SK-N-SH (cell line): Measurements from ENCODE around the gene CHSY1. TPM values are rescaled to one million over a fixed set of nuclear protein-coding genes. Genes with fewer than 3 reads are reported as not detected.

ENCODE experiments used
- CTCF ChIA-PET: fragments of 300-600, 350-600 bp; formaldehyde crosslinking; extraction: SDS; loops from one replicate; lab custom pipeline; 2021; lab: Yijun Ruan, JAX
- POLR2A ChIA-PET: fragments of 350-600 bp; sonication (Branson Sonifier 250); formaldehyde crosslinking; extraction: SDS; loops from one replicate; lab custom pipeline; 2020; ENCODE audit warnings: antibody characterized with exemption, inconsistent platforms; lab: Yijun Ruan, JAX
- DNase-seq: peaks from one replicate; pipeline ENCODE4 v3.0.0; 2012
- H2AFZ ChIP-seq: fragments of 200-600 bp; sonication (generic); 2 replicates; pipeline ENCODE4 v1.8.1; 2016; ENCODE audit warnings: antibody characterized with exemption, mild to moderate bottlenecking, low read depth
- H3F3A ChIP-seq: fragments of 200-600 bp; sonication (generic); replicated peaks from 2 replicates; pipeline ENCODE3; 2016; ENCODE audit warnings: antibody characterized with exemption, mild to moderate bottlenecking; ENCODE audit not compliant: insufficient read depth
- H3K27ac ChIP-seq, 2 experiments: fragments of 200-500 bp in 1 of 2; fragments of 200-600 bp in 1 of 2; sonication (Bioruptor generic) in 1 of 2; sonication (generic), shearing (Covaris generic) in 1 of 2; 2 replicates each; pipeline versions ENCODE4 v1.5.1 to v1.6.1; 2014 to 2016; ENCODE audit warnings: low read depth in 2 of 2, inconsistent platforms in 1 of 2, low read length in 1 of 2, mild to moderate bottlenecking in 1 of 2, mixed read lengths in 1 of 2
- H3K27me3 ChIP-seq: fragments of 200-600 bp; sonication (generic), shearing (Covaris generic); 2 replicates; pipeline ENCODE4 v1.6.1; 2016; ENCODE audit warnings: mixed run types; ENCODE audit not compliant: insufficient read depth
- H3K36me3 ChIP-seq, 2 experiments: fragments of 200-500 bp in 1 of 2; fragments of 200-600 bp in 1 of 2; sonication (Bioruptor generic) in 1 of 2; sonication (generic) in 1 of 2; replicated peaks in 1 of 2; 2 replicates each; pipeline versions ENCODE3 to v1.5.1; 2014 to 2016; ENCODE audit warnings: low read length in 1 of 2, mild to moderate bottlenecking in 1 of 2; ENCODE audit not compliant: insufficient read depth in 2 of 2, control insufficient read depth in 1 of 2
- H3K4me1 ChIP-seq, 2 experiments: fragments of 200-500 bp in 1 of 2; fragments of 200-600 bp in 1 of 2; sonication (Bioruptor generic) in 1 of 2; sonication (generic), shearing (Covaris generic) in 1 of 2; 2 replicates each; pipeline versions ENCODE4 v1.5.1 to v1.6.1; 2014 to 2016; ENCODE audit warnings: low read depth in 1 of 2, low read length in 1 of 2, mixed run types in 1 of 2; ENCODE audit not compliant: insufficient read depth in 2 of 2, control insufficient read depth in 1 of 2
- H3K4me2 ChIP-seq: fragments of 200-600 bp; sonication (generic), shearing (Covaris generic); 2 replicates; pipeline ENCODE4 v1.6.1; 2017; ENCODE audit warnings: mixed run types
- H3K4me3 ChIP-seq, 2 experiments: fragments of 200-500 bp in 1 of 2; fragments of 200-600 bp in 1 of 2; sonication (Bioruptor generic) in 1 of 2; sonication (generic), shearing (Covaris generic) in 1 of 2; 2 replicates each; pipeline versions ENCODE4 v1.5.1 to v1.8.1; 2014 to 2016; ENCODE audit warnings: low read depth in 2 of 2, inconsistent platforms in 1 of 2, low read length in 1 of 2, mild to moderate bottlenecking in 1 of 2, mixed read lengths in 1 of 2, moderate library complexity in 1 of 2
- H3K79me2 ChIP-seq: fragments of 200-600 bp; sonication (generic); 2 replicates; pipeline ENCODE4 v1.8.1; 2017; ENCODE audit warnings: mild to moderate bottlenecking; ENCODE audit not compliant: insufficient read depth
- H3K9ac ChIP-seq: fragments of 200-600 bp; sonication (generic); 2 replicates; pipeline ENCODE4 v1.6.1; 2017; ENCODE audit warnings: mixed run types
- H3K9me2 ChIP-seq: fragments of 200-600 bp; sonication (generic); 2 replicates; pipeline ENCODE4 v1.6.1; 2017; ENCODE audit warnings: mixed run types
- H3K9me3 ChIP-seq: fragments of 200-600 bp; sonication (generic); 2 replicates; pipeline ENCODE4 v1.6.1; 2017; ENCODE audit warnings: mixed run types, mild to moderate bottlenecking, moderate library complexity
- H4K20me1 ChIP-seq: fragments of 200-600 bp; sonication (generic); 2 replicates; pipeline ENCODE4 v1.6.1; 2017; ENCODE audit warnings: mild to moderate bottlenecking, mixed run types; ENCODE audit not compliant: insufficient read depth
- EP300 ChIP-seq, 2 experiments: IDR thresholded peaks; 2 replicates each; pipeline versions ENCODE4 v1.4.0 to v1.6.1; 2012; ENCODE audit warnings: borderline replicate concordance in 1 of 2, low read depth in 1 of 2, low read length in 1 of 2
- EZH2phosphoT487 ChIP-seq: fragments of 200-600 bp; sonication (generic); IDR thresholded peaks from 2 replicates; pipeline ENCODE4 v1.6.1; 2017; ENCODE audit warnings: low read depth, mixed run types, mild to moderate bottlenecking, antibody characterized with exemption, moderate library complexity, borderline replicate concordance
- FOXJ3 ChIP-seq: sonication (generic); formaldehyde crosslinking; IDR thresholded peaks from 2 replicates; pipeline ENCODE4 v1.5.1; 2020; ENCODE audit warnings: mild to moderate bottlenecking, missing genetic modification reagents
- FOXM1 ChIP-seq: IDR thresholded peaks from 2 replicates; pipeline ENCODE4 v1.4.0; 2012; ENCODE audit warnings: low read depth, mild to moderate bottlenecking
- GABPA ChIP-seq: IDR thresholded peaks from 2 replicates; pipeline ENCODE4 v1.4.0; 2012; ENCODE audit warnings: low read depth, mild to moderate bottlenecking
- MEF2A ChIP-seq: IDR thresholded peaks from 2 replicates; pipeline ENCODE4 v1.4.0; 2012; ENCODE audit warnings: low read depth, borderline replicate concordance
- NFIC ChIP-seq: IDR thresholded peaks from 2 replicates; pipeline ENCODE4 v1.4.0; 2012; ENCODE audit warnings: borderline replicate concordance
- POLR2AphosphoS5 ChIP-seq: IDR thresholded peaks from 2 replicates; pipeline ENCODE4 v1.6.1; 2012; ENCODE audit warnings: low read depth, low read length
- RCOR1 ChIP-seq: fragments of 150-350 bp; IDR thresholded peaks from 2 replicates; pipeline ENCODE4 v1.6.1; 2017; ENCODE audit warnings: antibody characterized with exemption, low read length
- RFX5 ChIP-seq: IDR thresholded peaks from 2 replicates; pipeline ENCODE4 v1.6.1; 2012; ENCODE audit warnings: mild to moderate bottlenecking, improper control_type of control experiment, low read length
- RXRA ChIP-seq: IDR thresholded peaks from 2 replicates; pipeline ENCODE4 v1.4.0; 2012; ENCODE audit warnings: low read depth, mild to moderate bottlenecking, borderline replicate concordance
- TEAD4 ChIP-seq: IDR thresholded peaks from 2 replicates; pipeline ENCODE4 v1.4.0; 2012; ENCODE audit warnings: mild to moderate bottlenecking, borderline replicate concordance; ENCODE audit not compliant: insufficient read depth
- WGBS: methylation state at CpG from one replicate; pipeline ENCODE4 v1.1.6; 2017; ENCODE audit warnings: low lambda C conversion rate; 5-methylcytosine and 5-hydroxymethylcytosine counted together
- polyA plus RNA-seq, 3 experiments: library from polyadenylated mRNA; depleted of rRNA; stranded (reverse); fragments of >200 nt; gene quantifications; 2 replicates each; pipeline ENCODE4 v1.2.3, GENCODE V29; 2012
- TF ChIP-seq, protein P1 (sequence below): IDR thresholded peaks from 2 replicates; pipeline ENCODE4 v1.6.1; 2012; ENCODE audit warnings: mild to moderate bottlenecking, low read depth, low read length, moderate library complexity
- TF ChIP-seq, protein P2 (sequence below): IDR thresholded peaks from 2 replicates; pipeline ENCODE4 v1.4.0; 2012; ENCODE audit warnings: low read depth
- TF ChIP-seq, protein P3 (sequence below): IDR thresholded peaks from 2 replicates; pipeline ENCODE4 v1.4.0; 2012; ENCODE audit warnings: low read depth, borderline replicate concordance
- TF ChIP-seq, protein P4 (sequence below): IDR thresholded peaks from 2 replicates; pipeline ENCODE4; 2012
- TF ChIP-seq, protein P5 (sequence below): fragments of 150-350 bp; IDR thresholded peaks from 2 replicates; pipeline ENCODE4 v1.6.1; 2017; ENCODE audit warnings: antibody characterized with exemption, low read length, low read depth, borderline replicate concordance
- TF ChIP-seq, protein P6 (sequence below): IDR thresholded peaks from 2 replicates; pipeline ENCODE4 v1.4.0; 2012; ENCODE audit warnings: low read depth, borderline replicate concordance

CHSY1 gene
- polyA plus RNA-seq, 1 of the 3 experiments (the other 2 are of a cell fraction): 15.7 TPM

DNA sequence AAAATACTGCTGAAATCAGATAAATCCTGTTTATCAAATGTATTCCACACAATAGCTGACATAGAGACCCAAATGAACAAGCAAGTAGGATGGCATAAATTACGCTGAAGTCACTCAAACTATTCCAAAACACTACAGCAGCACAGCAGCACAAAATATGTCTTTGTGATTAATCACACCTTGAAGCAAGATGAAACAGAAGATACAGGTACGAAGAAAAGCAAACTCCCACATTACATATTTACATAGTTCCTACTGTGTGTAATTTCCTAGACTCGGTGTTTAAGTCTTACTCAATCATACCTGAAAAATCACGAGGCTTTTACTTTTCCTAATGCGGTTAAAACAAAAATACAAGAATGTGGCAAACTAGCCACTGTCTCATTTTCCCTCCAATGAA, 38.3 kb downstream of the CHSY1 start:
- H3K27me3 ChIP-seq: no peaks in the 10 kb centered on the region
- CTCF ChIA-PET: interaction anchor here (1.2 kb wide), 1 partner anchor 34 kb away, joined by 4 read pairs; no protein-coding TSS in a partner anchor
- H3F3A ChIP-seq: peaks cover 10% of the 10 kb centered on the region

DNA sequence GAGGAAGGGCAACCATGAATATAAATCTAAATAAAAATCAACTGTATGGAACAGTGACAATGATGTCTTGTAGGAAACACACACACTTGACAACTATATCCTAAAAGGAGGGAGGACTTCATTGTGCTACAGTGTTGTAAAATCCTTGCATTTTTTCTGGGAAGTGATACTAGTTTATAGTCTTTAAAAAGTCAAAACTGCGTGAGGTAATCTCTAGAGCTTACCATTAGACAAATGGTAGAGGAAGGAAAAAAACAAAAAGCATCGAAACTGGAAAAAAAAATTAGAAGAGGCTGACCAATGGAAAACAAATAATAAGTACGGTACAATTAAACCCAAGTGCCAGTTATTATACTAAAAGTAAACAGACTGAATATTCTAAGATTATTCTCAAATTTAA, 38.7 kb downstream of the CHSY1 start:
- Histone ChIP-seq H4K20me1 (peaks cover 82% of the 10 kb centered on the region), H2AFZ (no peak overlapping the region), H3K4me3 (no peak overlapping the region), H3K36me3 (peaks cover 5 to 12% of the 10 kb centered on the region in 2 experiments), H3K27ac (no peak overlapping the region; a peak in 1 of 4 replicates), H3K79me2 (peaks cover 97% of the 10 kb centered on the region), H3K9me3 (no peaks in the 10 kb centered on the region), H3K27me3 (no peaks in the 10 kb centered on the region), H3F3A (peaks cover 10% of the 10 kb centered on the region), H3K9ac (no peak overlapping the region), H3K4me2 (no peak overlapping the region), H3K4me1 (peaks cover 19 to 25% of the 10 kb centered on the region in 2 experiments), H3K9me2 (no peaks in the 10 kb centered on the region)
- DNase-seq: no peak
- POLR2A ChIA-PET: no interaction called here
- CTCF ChIA-PET: interaction anchor here (1.2 kb wide), 1 partner anchor 34 kb away, joined by 4 read pairs; no protein-coding TSS in a partner anchor
- WGBS: 93% methylated on average over 3 of the region's 3 CpGs
- no peak for TF ChIP-seq NFIC
- no peak for TF ChIP-seq EP300 (IDR thresholded peaks at IDR 0.05; ENCODE audit: borderline replicate concordance in 1 of 2, low read depth in 1 of 2, low read length in 1 of 2)
- TF ChIP-seq FOXJ3: no peak
- TF ChIP-seq, protein P1, sequence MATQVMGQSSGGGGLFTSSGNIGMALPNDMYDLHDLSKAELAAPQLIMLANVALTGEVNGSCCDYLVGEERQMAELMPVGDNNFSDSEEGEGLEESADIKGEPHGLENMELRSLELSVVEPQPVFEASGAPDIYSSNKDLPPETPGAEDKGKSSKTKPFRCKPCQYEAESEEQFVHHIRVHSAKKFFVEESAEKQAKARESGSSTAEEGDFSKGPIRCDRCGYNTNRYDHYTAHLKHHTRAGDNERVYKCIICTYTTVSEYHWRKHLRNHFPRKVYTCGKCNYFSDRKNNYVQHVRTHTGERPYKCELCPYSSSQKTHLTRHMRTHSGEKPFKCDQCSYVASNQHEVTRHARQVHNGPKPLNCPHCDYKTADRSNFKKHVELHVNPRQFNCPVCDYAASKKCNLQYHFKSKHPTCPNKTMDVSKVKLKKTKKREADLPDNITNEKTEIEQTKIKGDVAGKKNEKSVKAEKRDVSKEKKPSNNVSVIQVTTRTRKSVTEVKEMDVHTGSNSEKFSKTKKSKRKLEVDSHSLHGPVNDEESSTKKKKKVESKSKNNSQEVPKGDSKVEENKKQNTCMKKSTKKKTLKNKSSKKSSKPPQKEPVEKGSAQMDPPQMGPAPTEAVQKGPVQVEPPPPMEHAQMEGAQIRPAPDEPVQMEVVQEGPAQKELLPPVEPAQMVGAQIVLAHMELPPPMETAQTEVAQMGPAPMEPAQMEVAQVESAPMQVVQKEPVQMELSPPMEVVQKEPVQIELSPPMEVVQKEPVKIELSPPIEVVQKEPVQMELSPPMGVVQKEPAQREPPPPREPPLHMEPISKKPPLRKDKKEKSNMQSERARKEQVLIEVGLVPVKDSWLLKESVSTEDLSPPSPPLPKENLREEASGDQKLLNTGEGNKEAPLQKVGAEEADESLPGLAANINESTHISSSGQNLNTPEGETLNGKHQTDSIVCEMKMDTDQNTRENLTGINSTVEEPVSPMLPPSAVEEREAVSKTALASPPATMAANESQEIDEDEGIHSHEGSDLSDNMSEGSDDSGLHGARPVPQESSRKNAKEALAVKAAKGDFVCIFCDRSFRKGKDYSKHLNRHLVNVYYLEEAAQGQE: no peak
- TF ChIP-seq, protein P2, sequence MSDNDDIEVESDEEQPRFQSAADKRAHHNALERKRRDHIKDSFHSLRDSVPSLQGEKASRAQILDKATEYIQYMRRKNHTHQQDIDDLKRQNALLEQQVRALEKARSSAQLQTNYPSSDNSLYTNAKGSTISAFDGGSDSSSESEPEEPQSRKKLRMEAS: no peak
- no peak for TF ChIP-seq EZH2phosphoT487
- no peak for TF ChIP-seq POLR2AphosphoS5
- TF ChIP-seq MEF2A: no peak
- TF ChIP-seq, protein P3, sequence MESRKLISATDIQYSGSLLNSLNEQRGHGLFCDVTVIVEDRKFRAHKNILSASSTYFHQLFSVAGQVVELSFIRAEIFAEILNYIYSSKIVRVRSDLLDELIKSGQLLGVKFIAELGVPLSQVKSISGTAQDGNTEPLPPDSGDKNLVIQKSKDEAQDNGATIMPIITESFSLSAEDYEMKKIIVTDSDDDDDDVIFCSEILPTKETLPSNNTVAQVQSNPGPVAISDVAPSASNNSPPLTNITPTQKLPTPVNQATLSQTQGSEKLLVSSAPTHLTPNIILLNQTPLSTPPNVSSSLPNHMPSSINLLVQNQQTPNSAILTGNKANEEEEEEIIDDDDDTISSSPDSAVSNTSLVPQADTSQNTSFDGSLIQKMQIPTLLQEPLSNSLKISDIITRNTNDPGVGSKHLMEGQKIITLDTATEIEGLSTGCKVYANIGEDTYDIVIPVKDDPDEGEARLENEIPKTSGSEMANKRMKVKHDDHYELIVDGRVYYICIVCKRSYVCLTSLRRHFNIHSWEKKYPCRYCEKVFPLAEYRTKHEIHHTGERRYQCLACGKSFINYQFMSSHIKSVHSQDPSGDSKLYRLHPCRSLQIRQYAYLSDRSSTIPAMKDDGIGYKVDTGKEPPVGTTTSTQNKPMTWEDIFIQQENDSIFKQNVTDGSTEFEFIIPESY: no peak
- no peak for TF ChIP-seq RXRA
- TF ChIP-seq TEAD4: no peak
- no peak for TF ChIP-seq GABPA
- no peak for TF ChIP-seq FOXM1
- TF ChIP-seq RFX5: no peak

More for the DNA sequence above, 38.3 kb downstream of the CHSY1 start:
- H3K4me3 ChIP-seq: no peak overlapping the region
- WGBS: 94% methylated on average over 5 of the region's 5 CpGs
- H3K9me2 ChIP-seq: no peaks in the 10 kb centered on the region
- H3K9ac ChIP-seq: no peak overlapping the region
- peaks cover 84% of the 10 kb centered on the region for H4K20me1 ChIP-seq
- no peak for DNase-seq
- H3K79me2 ChIP-seq: peaks cover 97% of the 10 kb centered on the region
- POLR2A ChIA-PET: no interaction called here
- peaks cover 5 to 12% of the 10 kb centered on the region in 2 experiments for H3K36me3 ChIP-seq
- no peak overlapping the region for H3K27ac ChIP-seq
- H2AFZ ChIP-seq: no peak overlapping the region
- TF ChIP-seq RCOR1 (no peak), POLR2AphosphoS5 (no peak)
- TF ChIP-seq, protein P4, sequence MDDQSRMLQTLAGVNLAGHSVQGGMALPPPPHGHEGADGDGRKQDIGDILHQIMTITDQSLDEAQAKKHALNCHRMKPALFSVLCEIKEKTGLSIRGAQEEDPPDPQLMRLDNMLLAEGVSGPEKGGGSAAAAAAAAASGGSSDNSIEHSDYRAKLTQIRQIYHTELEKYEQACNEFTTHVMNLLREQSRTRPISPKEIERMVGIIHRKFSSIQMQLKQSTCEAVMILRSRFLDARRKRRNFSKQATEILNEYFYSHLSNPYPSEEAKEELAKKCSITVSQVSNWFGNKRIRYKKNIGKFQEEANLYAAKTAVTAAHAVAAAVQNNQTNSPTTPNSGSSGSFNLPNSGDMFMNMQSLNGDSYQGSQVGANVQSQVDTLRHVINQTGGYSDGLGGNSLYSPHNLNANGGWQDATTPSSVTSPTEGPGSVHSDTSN: no peak
- TF ChIP-seq, protein P5, sequence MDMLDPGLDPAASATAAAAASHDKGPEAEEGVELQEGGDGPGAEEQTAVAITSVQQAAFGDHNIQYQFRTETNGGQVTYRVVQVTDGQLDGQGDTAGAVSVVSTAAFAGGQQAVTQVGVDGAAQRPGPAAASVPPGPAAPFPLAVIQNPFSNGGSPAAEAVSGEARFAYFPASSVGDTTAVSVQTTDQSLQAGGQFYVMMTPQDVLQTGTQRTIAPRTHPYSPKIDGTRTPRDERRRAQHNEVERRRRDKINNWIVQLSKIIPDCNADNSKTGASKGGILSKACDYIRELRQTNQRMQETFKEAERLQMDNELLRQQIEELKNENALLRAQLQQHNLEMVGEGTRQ: no peak
- TF ChIP-seq, protein P6, sequence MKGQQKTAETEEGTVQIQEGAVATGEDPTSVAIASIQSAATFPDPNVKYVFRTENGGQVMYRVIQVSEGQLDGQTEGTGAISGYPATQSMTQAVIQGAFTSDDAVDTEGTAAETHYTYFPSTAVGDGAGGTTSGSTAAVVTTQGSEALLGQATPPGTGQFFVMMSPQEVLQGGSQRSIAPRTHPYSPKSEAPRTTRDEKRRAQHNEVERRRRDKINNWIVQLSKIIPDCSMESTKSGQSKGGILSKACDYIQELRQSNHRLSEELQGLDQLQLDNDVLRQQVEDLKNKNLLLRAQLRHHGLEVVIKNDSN: no peak
- TF ChIP-seq, all 33 proteins: peak for 0
- Histone ChIP-seq H3K4me1 (peaks cover 21 to 25% of the 10 kb centered on the region in 2 experiments), H3K9me3 (no peaks in the 10 kb centered on the region), H3K4me2 (no peak overlapping the region)
